ENCODE data around the gene NSD1.
"Not testable (repeated sequence)": the region's sequence is repeated elsewhere in the genome, so short reads cannot be mapped to it uniquely, and the experiment has no call there.

The NSD1 gene

GRCh38 chr5:177290816-177291596 is 157.4 kb downstream of the NSD1 start:
- DNase-seq (ENCODE audit: low read depth) = no peak

- no peak for DNase-seq (ENCODE audit: low read depth)
Measured at GRCh38 chr5:177291735-177292134, 158.2 kb downstream of the NSD1 start.

- no peak for DNase-seq (ENCODE audit: low read depth)
Measured at GRCh38 chr5:177293819-177294581, 160.4 kb downstream of the NSD1 start.

DNA sequence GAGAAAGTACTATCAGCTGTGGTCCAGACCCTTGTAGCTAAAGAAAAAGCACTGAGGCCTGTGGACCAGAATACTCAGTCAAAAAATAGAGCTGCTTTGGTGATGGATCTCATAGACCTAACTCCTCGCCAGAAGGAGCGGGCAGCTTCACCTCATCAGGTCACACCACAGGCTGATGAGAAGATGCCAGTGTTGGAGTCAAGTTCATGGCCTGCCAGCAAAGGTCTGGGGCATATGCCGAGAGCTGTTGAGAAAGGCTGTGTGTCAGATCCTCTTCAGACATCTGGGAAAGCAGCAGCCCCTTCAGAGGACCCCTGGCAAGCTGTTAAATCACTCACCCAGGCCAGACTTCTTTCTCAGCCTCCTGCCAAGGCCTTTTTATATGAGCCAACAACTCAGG is 161.1 kb downstream of the NSD1 start:
- DNase-seq (ENCODE audit: low read depth) = no peak

DNA sequence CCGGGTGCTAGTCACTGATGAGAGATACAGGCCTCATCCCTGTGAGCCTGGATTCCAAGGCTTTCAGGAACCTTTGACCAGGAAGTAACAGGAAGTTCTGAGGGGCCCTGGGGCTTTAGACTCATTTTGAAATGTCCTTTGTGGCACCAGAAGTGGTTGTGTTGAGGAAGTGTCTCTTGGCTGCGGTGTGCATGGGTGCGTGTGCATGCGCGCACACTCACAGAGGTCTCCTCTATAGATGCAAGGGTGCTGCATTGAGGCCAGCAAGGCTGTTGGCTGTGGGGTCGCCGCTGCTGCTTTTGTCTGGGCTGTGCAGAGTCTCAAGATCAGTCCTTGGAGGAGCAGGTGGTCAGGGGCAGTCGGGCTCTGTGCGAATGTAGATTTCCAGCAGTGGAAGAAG is 162.4 kb downstream of the NSD1 start:
- DNase-seq (ENCODE audit: low read depth) = no peak

DNA sequence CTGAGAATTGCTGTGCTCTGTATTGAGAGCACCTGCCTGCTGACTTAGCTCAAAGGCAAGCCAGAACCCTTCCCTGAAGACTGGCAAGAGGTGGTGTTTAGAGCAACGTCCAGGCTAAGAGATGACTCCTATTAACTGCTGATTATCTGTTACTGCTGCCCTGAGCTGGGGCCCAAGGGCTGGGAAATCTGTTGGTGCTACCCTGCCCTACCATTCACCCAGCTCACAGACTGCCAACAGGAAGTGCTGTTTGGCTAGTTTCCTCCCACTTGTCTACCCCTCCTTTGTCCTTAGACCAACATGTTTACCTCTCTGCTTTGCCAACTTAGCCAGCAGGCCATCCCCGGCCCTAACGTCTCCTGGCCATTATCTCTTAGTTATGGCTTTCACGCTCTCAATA is 163.0 kb downstream of the NSD1 start:
- no peak for DNase-seq (ENCODE audit: low read depth)

- no peak for DNase-seq (ENCODE audit: low read depth)
Measured at GRCh38 chr5:177297922-177298321, 164.3 kb downstream of the NSD1 start.

DNA sequence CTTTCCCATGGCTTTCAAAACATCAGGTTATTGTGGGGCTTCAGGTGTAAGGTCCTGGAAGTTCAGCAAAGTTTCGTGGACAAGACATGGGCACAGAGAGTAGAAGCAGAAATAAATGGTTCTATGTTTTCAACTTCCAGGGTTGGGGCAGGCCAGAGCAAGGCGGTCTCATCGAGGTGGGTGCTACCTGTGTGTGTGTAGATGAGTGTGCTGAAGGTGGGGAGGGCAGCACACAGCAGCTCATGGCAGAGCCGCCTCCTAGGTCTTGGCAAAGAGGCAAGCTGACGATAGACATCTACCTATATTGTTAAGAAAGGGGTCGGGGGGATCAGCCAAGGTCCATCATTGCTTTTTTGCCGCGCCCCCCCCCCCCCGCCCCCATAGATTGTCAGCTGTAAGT is 166.1 kb downstream of the NSD1 start:
- DNase-seq (ENCODE audit: low read depth) = no peak

- peak; percentile 50 for DNase-seq (ENCODE audit: low read depth)
Measured at GRCh38 chr5:177300236-177300880, 166.8 kb downstream of the NSD1 start.

- no peak for DNase-seq (ENCODE audit: low read depth)
Measured at GRCh38 chr5:177300951-177301350, 167.4 kb downstream of the NSD1 start.

DNA sequence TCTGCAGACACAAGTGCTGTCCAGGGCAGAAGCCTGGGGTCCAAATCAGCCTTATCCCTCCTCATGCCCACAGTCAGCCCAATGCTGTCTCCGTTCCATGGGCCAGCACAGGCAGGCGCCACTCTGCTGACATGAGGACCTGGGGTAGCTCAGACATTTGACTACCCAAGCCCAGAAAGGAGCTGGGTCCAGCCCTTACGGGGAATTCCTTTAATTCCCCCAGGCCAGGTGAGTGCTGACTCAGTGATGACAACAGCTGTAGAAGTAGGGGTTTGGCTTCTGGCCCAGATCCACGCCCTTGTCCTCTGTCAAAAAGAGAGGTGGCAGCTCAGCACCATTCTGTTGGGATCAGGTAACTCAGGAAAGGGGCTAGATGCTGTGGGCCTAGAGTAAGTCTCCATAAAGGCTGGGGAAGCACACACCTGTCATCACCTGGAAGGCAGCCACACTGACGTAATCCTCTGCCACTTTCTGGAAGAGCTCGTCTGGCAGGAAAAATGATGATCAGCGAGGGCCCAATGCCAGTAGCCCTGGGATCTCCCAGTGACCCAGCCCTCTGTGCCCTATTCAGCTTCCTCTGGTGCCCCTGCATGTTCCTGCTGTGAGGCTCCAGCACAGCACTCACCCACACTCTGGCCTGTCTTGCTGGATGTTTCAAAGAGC is 168.1 kb downstream of the NSD1 start:
- no peak for DNase-seq (ENCODE audit: low read depth)

DNA sequence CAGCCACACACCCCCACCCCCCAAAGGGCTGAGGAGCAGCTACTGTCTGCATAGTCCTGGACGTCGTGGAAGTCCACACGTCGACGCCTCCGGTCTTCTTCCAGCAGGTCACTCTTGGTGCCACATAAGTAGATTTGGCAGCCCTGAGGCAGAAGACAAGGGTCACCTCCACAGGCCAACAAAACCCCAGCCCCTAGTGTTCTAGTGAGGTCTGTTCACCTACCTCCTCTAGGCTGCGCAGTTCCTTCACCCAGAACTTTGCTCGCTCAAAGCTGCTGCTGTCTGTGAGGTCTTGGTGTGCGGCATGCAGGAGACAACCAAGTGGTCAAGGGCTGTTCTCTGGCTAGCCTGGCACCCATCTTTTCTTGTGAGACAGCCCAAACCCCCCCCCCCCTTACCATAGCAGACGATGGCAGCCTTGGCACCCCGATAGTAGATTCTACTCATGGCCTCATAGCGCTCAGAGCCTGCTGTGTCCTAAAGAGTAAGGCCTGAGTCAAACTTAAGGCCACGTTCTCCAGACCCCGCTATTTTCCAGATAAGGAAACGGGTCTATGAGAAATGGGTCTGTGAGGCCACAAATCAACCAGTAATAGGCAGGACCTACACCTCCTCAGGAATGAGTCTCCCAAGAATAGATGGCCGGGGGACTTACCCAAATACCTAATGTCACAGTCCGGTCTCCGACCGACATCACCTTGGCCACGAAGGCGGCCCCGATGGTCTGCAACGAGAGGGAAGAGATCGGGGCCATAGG is 169.0 kb downstream of the NSD1 start:
- DNase-seq (ENCODE audit: low read depth) = no peak

DNA sequence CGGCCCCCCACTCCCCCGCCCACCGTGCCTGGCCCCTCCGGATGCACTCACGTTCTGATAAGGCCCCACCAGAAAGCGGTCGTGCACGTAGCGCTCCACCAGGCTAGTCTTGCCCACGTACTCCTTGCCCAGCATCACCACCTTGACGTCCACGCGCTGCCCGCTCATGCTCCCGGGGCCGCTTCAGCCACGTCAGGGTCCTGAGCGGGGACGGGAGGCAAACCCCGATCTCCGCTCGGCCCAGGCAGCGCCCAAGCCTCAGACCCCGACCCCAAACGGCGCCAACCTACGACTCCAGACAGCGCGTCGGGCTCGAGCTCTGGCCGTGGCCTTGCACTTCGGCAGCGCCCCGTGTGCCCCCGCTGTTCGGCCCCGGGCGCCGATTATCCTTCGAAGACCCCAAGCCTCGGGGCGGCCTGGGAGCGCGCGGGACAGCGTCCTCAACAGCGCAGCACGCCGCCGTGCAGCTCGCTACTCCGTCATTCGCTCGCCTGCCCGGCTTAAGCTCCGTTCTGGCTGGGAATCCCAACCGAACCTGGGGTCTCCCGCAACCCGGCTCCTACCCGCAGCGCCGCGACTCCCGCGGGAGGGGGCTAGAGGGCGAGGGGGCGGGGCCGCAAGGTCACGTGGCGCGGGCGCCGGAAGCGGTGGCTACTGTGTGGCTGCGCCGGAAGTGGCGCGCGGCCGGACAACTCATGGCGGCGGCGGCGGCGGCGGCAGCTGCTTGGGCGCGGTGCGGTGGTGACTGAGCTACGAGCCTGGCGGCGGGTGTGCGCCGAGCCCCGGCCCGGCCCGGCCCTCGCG is 169.8 kb downstream of the NSD1 start, which contains the start of the genes PRELID1 and RAB24:
TSS of gene PRELID1 (plus strand) at position 679 of the 804 bp plus-strand sequence. CDS start 187 bp downstream, outside the sequence.
TSS of gene RAB24 (minus strand) at position 599 of the 804 bp plus-strand sequence. CDS start at position 168, 431 bp downstream.
- peak; percentile 69 for DNase-seq (ENCODE audit: low read depth)

- DNase-seq (ENCODE audit: low read depth) = no peak
Measured at GRCh38 chr5:177303925-177304391, 170.4 kb downstream of the NSD1 start.

- DNase-seq (ENCODE audit: low read depth) = no peak
Measured at GRCh38 chr5:177304392-177305119, 171.0 kb downstream of the NSD1 start.

DNA sequence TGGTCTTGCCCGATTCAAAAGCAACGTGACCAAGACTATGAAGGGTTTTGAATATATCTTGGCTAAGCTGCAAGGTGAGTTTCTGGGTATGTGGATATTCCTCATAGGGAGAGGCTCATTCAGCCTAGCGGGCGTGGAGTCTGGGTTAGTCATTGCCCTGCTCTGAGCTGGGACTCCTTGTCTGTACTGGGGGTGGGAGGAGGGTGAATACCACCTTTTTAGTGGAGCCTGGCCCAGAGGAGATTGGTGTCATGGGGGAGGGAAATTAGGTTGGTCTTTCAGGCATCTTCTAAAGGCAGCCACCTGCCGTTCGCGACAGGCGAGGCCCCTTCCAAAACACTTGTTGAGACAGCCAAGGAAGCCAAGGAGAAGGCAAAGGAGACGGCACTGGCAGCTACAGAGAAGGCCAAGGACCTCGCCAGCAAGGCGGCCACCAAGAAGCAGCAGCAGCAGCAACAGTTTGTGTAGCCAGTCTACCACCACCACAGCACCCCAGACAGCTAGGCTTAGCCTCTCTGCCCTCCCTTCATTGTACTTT is 172.6 kb downstream of the NSD1 start:
- DNase-seq (ENCODE audit: low read depth) = not testable (repeated sequence)

- no peak for DNase-seq (ENCODE audit: low read depth)
Measured at GRCh38 chr5:177306674-177307543, 173.3 kb downstream of the NSD1 start.

Measured in stromal cell of bone marrow (primary cell).